Stimulated activated memory B cell treated with anti-CD40 and anti-IgM and Interleukin-4, amounts not matched to agents 10 μg/mL and 1 μg/mL and 100 μg/mL, for 72 hours (primary cell): ENCODE data around the gene PCDHAC2.

Experiments used
- ATAC-seq: fragments of 150-1000 bp; cut with Tn5 transposase; 2 replicates; pipeline ENCODE4 v1.10.0; 2021
- H3K27ac Mint-ChIP-seq: one replicate; pipeline ENCODE4 v1.8.0; 2022; ENCODE audit warnings: mild to moderate bottlenecking, mixed read lengths
- H3K27me3 Mint-ChIP-seq: one replicate; pipeline ENCODE4 v1.8.0; 2022; ENCODE audit warnings: mixed read lengths
- H3K36me3 Mint-ChIP-seq: one replicate; pipeline ENCODE4 v1.8.0; 2022; ENCODE audit warnings: mixed read lengths
- H3K4me1 Mint-ChIP-seq: one replicate; pipeline ENCODE4 v1.8.0; 2022; ENCODE audit warnings: mixed read lengths
- H3K4me3 Mint-ChIP-seq: one replicate; pipeline ENCODE4 v1.8.0; 2022; ENCODE audit warnings: mild to moderate bottlenecking, moderate library complexity, mixed read lengths
- H3K9me3 Mint-ChIP-seq: one replicate; pipeline ENCODE4 v1.8.0; 2022; ENCODE audit warnings: mixed read lengths

The PCDHAC2 gene

GRCh38 chr5:141003031-141003430 lies 36.8 kb downstream of the PCDHAC2 start:
- H3K9me3 Mint-ChIP-seq = peaks cover 2% of the 10 kb centered on the region

GRCh38 chr5:141003791-141004611 lies 37.7 kb downstream of the PCDHAC2 start:
- peaks cover 30% of the 10 kb centered on the region for H3K27me3 Mint-ChIP-seq
- H3K27ac Mint-ChIP-seq = no peak overlapping the region
- H3K4me3 Mint-ChIP-seq = no peak overlapping the region
- peaks cover 6% of the 10 kb centered on the region for H3K4me1 Mint-ChIP-seq
- peaks cover 2% of the 10 kb centered on the region for H3K9me3 Mint-ChIP-seq
- no peaks in the 10 kb centered on the region for H3K36me3 Mint-ChIP-seq
- ATAC-seq = no peak

More at GRCh38 chr5:141003031-141003430, 36.8 kb downstream of the PCDHAC2 start:
- ATAC-seq = no peak
- H3K4me3 Mint-ChIP-seq = no peak overlapping the region
- H3K36me3 Mint-ChIP-seq = no peaks in the 10 kb centered on the region
- H3K27ac Mint-ChIP-seq = no peak overlapping the region
- peaks cover 30% of the 10 kb centered on the region for H3K27me3 Mint-ChIP-seq
- peaks cover 6% of the 10 kb centered on the region for H3K4me1 Mint-ChIP-seq

GRCh38 chr5:141007791-141008190 lies 41.5 kb downstream of the PCDHAC2 start:
- H3K4me3 Mint-ChIP-seq = no peak overlapping the region
- H3K9me3 Mint-ChIP-seq = peaks cover 2% of the 10 kb centered on the region
- H3K36me3 Mint-ChIP-seq = no peaks in the 10 kb centered on the region
- H3K27me3 Mint-ChIP-seq = peaks cover 2% of the 10 kb centered on the region
- H3K27ac Mint-ChIP-seq = no peak overlapping the region
- no peaks in the 10 kb centered on the region for H3K4me1 Mint-ChIP-seq
- no peak for ATAC-seq

DNA sequence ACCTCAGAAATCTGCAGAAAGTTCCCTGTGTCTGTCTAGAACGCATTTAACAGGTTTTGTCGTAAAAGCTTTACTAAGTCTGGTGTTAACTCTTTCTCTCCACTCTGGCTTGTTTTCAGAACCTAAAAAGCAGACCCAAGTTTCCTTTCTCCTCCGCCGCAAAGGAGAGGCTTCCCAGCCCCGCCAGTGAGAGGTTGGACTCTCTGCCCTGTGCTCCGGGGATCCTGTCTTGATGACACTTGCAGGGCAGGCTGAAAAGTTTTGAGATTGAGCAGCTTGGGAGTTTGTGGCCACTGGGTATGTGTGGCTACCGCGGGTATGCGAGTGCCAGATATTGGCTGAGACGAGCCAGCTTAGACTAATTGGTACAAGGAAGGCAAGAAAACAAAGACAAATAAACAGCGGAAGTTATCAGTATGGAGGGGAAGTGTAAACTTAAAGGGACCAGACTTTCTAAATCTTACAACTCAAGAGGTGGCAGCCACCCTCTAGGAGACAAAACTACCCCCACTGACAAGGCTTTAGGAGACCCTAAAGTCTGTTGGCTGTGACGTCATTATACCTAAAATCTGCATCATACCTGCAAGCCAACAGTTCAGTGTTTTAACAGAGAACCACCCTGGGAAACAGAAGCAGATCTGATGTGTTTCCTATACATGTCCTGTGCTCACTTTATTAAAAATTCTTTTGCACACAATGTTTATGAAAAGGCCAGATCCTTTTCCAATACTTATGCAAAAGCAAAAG lies 43.9 kb downstream of the PCDHAC2 start:
- Mint-ChIP-seq H3K4me3 (no peak overlapping the region), H3K36me3 (no peaks in the 10 kb centered on the region), H3K27me3 (no peaks in the 10 kb centered on the region), H3K9me3 (peaks cover 2% of the 10 kb centered on the region), H3K27ac (no peak overlapping the region), H3K4me1 (no peaks in the 10 kb centered on the region)
- ATAC-seq = no peak

DNA sequence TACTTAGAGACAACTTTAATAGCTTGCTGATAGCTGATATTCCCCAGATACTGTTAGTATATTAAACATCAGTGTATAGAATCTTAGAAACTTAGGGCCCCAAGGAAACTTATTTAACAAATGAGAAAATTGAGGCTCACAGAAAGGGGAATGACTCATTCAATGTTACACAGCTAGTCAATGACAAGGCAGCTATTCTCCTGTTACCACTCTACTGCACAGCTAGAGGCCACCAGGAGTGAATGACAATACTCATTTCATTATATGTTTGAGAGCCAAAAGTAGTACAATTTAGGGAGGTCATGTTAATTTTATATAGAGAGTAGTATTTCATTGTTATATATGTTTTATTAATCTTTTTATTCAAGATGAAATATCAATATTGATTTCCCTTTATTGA lies 51.7 kb downstream of the PCDHAC2 start:
- no peaks in the 10 kb centered on the region for H3K27me3 Mint-ChIP-seq
- peaks cover 3% of the 10 kb centered on the region for H3K9me3 Mint-ChIP-seq
- no peak overlapping the region for H3K27ac Mint-ChIP-seq
- H3K36me3 Mint-ChIP-seq = no peaks in the 10 kb centered on the region
- no peak for ATAC-seq
- H3K4me3 Mint-ChIP-seq = no peak overlapping the region
- H3K4me1 Mint-ChIP-seq = no peaks in the 10 kb centered on the region
